NCI-H1694 (cell line): Measurements from ENCODE around the gene FOXP4.
A peak's percentile ranks its signal among the peaks of the same experiment; 100 is the strongest.
"Not testable (repeated sequence)": the region's sequence is repeated elsewhere in the genome, so short reads cannot be mapped to it uniquely, and the experiment has no call there.

Experiments used
- DNase-seq: peaks from one replicate; lab custom pipeline; 2025; lab: John Stamatoyannopoulos, UW

Gene FOXP4

GRCh38 chr6:41600499-41601247 is 54.5 kb downstream of the FOXP4 start:
- DNase-seq = no peak

DNA sequence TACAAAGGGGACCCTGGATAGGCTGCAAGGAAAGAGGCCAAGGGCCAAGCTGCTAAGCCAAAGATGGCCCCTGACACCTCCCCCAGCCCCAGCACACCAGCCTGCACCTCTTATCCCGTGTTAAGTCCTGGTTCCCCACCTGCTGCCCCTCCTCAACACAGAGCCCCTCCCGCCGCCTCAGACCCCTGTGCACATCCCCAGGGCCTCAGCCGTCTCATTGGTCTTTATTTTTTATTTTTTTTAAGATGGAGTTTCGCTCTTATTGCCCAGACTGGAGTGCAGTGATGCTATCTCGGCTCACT is 55.0 kb downstream of the FOXP4 start:
- no peak for DNase-seq

- DNase-seq = no peak
These were observed 56.2 kb downstream of the FOXP4 start for GRCh38 chr6:41602422-41602743.

DNA sequence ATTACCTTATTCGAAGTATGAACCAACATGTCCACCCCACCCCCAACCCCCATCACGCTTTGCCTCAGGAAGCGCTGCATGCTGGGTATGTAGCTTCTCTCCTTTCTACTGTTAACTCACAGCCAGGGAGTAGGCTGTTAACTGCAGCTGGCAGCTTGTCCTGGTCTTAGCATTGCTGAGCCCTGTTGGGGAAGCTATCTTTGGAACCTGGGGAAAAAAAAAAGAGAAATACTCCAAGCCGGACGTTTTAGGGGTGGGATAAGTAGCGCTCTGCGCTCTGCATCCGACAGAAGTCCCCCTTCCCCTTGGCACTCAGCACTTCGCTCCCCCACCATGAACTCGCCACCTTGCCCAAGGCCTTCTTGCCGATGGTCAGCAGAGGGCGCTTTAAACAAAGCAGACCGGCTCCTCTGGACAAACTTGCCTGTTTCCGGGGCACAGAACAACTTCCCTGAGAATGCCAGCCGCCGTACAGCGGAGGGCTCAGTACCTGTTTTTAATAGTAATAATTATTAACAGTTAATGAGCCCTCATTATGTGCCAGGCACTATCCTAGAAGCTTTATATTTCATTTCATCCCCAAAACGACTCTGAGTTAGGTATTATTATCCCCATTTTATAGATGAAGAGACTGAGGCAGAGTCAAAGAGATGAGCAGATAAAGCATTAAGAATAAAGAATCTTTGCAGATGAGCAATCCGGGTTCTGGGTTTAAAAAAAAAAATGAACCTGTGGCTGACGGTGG is 56.9 kb downstream of the FOXP4 start:
- DNase-seq = peak; percentile 69

GRCh38 chr6:41604006-41604405 is 57.8 kb downstream of the FOXP4 start:
- DNase-seq = no peak

- DNase-seq = no peak
These were observed 59.5 kb downstream of the FOXP4 start for GRCh38 chr6:41605649-41606048.

GRCh38 chr6:41607036-41607435 is 60.9 kb downstream of the FOXP4 start:
- DNase-seq = no peak

- DNase-seq = no peak
These were observed 61.6 kb downstream of the FOXP4 start for GRCh38 chr6:41607736-41608135.

GRCh38 chr6:41608443-41609151 is 62.4 kb downstream of the FOXP4 start:
- DNase-seq = no peak

DNA sequence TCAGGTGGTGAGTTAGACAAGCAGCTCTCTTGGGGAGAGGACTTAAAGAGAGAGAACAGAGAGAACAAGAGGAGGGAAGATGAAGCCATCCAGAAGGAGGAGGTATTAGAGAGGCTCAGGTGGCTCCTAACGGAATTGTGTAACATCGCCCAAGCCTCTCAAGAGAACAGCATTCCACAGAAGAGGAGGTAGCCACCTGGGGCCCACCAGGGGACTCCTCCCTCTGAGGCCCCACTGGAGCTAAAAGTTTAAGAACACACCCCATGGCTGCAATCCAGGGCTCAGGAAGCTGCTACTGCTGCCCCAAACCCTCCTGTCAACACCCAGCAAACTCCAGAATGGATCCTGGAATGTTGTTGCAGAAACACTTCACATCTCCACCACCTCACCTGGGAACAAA is 68.5 kb downstream of the FOXP4 start:
- DNase-seq = no peak

DNA sequence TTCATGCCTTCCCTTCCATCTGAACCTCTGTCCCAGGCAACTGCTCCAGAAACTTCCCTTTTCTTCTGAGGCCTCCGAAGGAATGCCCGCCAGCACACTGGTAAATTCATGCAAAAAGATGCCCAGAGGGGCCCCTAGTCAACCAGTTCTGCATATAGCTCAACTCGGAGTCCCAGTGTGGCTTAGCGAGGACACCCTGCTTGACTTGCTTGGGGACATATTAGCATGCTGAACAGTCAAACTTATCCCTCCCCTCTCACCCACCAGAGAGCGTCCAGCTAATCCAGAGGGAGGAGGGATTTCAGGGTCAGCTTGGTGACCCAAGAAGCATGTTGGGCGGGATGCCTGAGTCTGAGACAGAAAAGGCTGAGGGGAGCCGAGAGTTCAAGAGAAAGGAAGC is 69.1 kb downstream of the FOXP4 start:
- DNase-seq = no peak

DNA sequence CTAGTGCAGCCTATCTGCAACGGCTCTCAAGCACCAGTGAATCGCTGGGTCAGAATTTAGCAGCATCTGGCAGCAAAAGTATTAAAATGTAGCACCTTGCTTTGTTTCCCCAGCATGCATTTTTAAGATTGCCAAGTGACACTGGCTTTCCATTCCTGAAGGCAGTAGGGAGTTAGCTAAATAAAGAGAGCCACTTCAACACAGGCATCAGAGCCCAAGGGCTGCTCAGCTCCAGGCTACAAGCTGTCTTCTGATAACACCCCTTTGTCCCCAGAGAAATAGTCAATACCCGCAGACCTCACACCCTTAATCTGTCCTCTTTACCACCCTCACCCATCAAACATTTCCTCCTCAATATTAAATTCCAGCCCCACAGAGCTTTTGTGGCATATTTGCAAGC is 72.4 kb downstream of the FOXP4 start:
- no peak for DNase-seq

GRCh38 chr6:41619193-41619592 is 73.0 kb downstream of the FOXP4 start:
- DNase-seq = not testable (repeated sequence)

DNA sequence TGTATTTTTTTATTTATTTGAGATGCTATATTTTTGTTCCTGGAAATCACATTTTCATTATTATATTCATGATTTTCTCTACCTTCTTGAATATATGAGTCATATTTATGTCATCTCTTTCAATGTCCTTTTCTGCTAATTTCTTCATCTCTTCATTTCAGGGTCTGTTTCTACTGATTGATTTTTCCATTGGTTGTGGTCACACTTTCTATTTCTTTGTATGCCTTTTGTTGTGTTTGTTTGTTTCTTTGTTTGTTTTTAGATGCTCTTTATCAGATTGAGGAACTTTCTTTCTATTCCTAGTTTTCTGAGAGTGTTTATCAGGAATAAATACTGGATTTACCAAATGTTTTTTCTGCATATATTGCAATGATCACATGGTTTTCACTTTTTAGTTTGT is 75.2 kb downstream of the FOXP4 start:
- no peak for DNase-seq

DNA sequence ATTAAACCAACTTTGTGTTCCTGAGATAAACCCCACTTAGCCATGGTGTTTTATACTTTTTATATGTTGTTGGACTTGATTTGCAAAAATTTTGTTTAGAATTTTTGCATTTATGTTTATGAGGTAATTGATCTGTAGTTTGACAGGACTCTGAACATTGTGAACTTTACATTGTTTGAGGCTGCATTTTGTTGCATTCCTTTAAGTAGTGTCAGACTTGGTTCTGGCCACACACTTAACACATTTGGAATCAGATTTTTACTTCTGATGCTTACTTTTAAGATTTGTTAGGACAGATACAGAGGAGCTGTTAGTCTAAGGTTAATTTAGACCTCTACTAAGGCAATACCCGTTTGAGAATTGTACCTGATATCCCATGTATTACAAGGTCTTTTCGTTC is 75.6 kb downstream of the FOXP4 start:
- no peak for DNase-seq

DNA sequence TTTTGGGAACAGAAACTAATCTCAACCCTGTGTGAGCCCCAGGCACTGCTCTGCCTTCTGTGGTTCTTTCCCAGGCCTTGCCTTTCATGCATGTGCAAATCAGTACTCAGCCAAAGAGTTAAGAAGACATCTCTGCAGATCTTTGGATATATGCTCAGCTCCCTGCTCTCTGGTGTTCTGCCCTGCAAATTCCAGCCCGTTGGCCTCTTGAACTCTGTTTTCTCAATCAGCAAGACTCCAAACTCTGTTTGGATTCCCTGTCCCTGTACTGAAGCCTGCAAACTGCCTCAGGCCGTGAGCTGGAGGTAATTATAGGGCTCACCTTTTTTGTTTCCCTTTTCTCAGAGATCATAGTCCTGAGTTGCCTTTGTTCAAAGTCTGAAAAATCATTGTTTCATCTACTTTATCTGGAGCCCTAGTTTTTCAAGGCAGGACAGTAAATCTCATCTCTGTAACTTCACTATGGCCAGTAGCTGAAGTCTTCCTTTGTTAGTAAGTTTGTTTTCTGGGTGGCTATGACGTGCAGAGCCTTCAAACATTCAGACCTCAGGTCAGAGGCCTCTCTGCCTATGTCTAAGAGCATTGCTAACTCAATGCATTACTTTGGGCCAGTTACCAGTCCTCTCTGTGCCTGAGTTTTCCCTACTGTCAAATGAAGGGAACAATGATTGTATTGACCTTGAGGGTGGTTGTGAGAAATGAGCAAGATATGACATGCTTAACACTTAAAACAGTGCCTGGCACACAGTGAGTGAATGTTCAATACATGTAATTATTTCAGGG is 76.2 kb downstream of the FOXP4 start:
- DNase-seq = no peak

DNA sequence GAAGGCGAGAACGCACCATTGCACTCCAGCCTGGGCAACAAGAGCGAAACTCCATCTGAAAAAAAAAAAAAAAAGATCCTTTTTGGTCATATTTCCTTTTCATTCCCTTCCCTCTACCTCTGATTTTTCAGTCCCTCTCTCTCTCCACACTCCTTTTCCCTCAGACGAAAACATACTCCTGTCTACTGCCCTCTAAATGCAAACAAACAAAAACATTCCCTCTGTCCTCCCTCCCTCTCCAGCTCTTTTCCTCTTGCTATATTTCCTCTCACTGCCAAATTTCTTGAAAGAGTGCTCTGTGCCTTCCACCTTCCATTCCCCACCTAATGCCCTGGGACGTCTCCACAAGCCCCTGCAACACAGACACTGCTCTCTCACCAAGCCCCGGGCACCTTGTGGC is 77.1 kb downstream of the FOXP4 start:
- no peak for DNase-seq

GRCh38 chr6:41624621-41625380 is 78.6 kb downstream of the FOXP4 start:
- no peak for DNase-seq

DNA sequence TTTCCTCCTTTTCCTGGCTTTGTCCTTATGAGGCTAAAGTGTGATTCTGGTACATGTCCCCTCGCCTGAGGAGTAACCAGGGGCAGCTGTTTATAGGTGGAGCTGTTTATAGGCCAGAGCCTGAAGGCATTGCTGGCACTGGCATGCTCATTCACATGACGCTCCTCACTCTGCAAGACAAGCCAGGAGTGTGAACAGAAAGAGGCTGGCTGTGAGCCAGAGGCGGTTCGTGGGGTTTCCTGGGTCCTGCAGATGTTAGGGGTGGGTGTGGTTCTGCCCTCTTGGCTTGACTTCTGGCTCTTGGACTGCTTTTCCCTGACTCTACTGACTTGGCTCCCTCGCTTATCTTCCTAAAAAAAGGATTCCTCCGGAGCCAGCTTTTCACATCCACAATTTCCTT is 79.3 kb downstream of the FOXP4 start:
- DNase-seq = peak; percentile 25

DNA sequence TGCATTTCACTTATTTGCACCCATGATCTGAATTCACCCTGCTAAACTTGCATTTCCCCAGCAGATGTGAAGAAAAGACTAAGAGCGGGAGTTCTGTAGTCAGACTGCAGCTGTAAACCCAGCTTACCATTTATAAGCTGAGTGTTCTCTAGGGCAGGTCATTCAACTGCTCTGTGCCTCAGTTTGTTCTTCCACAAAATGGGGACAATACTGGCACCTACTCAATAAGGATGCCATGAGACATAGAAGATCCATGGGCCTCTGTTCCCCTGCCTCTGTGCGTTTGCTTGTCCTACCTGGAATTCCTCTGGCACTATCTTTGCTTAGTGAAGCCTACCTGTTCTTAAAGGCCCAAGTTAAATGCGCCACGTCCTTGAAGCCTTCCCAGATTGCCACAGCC is 79.8 kb downstream of the FOXP4 start:
- DNase-seq = no peak

DNA sequence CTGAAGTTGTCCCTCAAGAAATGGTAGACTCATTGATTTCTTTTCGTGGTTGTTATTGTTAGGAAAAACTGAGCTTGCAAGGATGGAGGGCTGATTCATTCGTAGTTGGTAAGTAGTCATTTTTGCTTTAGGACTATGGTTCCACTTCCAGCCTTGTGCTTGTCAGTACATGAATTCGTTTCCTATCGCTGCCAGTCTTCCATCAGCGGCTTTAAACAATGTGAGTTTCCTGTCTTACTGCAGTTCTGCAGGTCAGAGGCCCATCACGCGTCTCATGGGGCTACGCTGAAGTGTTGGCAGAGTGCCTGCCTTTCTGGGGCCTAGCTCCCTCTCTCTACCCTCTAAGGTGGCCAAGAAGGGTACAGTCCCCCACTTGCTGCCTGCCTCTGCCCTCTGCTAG is 80.7 kb downstream of the FOXP4 start:
- no peak for DNase-seq

DNA sequence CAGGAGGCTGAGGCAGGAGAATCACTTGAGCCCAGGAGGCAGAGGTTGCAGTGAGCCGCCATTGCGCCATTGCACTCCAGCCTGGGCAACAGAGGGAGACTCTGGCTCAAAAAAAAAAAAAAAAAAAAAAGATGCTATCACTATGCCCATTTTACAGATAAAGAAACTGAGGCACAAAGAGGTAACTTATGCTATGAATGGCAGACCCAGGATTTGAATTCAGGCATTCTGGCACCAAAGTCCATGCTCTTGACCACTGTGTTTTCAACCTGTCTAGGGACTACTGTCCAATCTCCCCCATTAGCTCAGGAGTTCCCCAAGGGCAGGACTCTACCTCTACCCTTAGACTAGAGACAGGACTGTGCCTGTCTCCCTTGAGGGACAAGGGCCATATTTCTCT is 82.9 kb downstream of the FOXP4 start:
- DNase-seq = no peak
